LoVo (cell line): ENCODE measurements around the gene AGPAT3.
A peak's percentile ranks its signal among the peaks of the same experiment; 100 is the strongest.

Experiments
- DNase-seq: peaks from one replicate; pipeline ENCODE4 v3.0.0-alpha.2; 2016; ENCODE audit warnings: low spot score

Gene AGPAT3

GRCh38 chr21:43864313-43864961, 586 bp upstream of the AGPAT3 start:
- DNase-seq, result peak; percentile 76

- DNase-seq, result no peak
These were observed 677 bp downstream of the AGPAT3 start for GRCh38 chr21:43865540-43866259.

- peak; percentile 30 for DNase-seq
These were observed 1.2 kb downstream of the AGPAT3 start for GRCh38 chr21:43866260-43866629.

DNA sequence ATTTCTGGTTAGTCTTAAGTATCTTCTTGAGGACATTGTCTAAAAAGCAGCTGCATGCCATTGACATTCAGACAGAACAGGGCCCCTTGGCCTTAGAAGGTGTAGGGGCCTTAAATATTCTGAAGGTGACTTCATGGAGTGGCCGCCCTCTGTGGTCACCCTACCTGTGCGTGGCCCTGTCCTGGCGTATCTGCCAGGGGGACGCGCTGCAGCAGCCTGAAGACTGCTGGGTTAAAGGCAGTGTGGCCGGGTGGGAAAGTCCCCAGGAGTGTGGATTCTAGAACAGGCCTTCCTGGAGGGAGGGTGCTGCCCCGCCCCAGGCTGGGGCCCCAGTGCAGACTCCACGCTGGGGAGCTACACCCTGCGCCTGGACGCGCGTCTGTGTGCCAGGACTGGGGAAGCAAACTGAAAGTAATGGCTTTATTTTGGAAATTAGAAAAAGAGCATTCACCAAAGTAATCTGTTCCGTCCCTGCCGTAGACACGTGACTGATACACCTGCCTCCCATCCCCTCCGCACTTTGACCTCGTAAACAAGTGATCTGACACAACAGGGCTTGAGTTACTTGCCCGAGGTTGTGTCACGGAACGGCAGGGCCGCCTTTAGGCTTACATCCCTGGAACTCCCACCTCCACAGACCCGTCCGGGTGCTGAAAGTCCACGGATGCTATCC, 1.8 kb downstream of the AGPAT3 start:
- DNase-seq, result peak; percentile 67

GRCh38 chr21:43867332-43867703, 2.3 kb downstream of the AGPAT3 start:
- no peak for DNase-seq

GRCh38 chr21:43867948-43868347, 2.9 kb downstream of the AGPAT3 start:
- DNase-seq, result no peak

- DNase-seq, result no peak
These were observed 3.4 kb downstream of the AGPAT3 start for GRCh38 chr21:43868461-43868860.

- no peak for DNase-seq
These were observed 4.7 kb downstream of the AGPAT3 start for GRCh38 chr21:43869486-43870325.

- DNase-seq, result no peak
These were observed 6.5 kb downstream of the AGPAT3 start for GRCh38 chr21:43871487-43871886.

- no peak for DNase-seq
These were observed 7.6 kb downstream of the AGPAT3 start for GRCh38 chr21:43872531-43873197.

DNA sequence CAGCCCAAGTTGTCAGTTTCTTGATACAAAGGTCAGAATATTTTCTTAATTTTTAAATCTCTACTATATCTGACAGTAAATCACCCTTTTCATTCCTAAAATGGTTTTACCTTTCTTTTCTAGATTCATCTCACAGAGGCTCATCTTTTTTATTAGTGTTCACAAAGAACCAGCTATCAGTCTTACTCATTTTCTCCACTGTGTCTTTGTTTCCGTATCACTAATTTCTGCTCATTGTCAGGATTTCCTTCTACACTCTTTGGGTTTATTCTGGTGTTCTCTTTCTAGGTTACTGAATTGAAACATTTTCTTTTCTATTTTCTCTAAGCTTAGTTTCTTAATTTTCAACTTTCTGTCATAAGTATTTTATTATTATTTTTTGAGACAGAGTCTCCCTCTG, 8.7 kb downstream of the AGPAT3 start:
- no peak for DNase-seq

GRCh38 chr21:43874085-43874805, 9.2 kb downstream of the AGPAT3 start:
- DNase-seq, result no peak

GRCh38 chr21:43876605-43877004, 11.6 kb downstream of the AGPAT3 start:
- DNase-seq, result no peak

- no peak for DNase-seq
These were observed 13.0 kb downstream of the AGPAT3 start for GRCh38 chr21:43877936-43878575.

- no peak for DNase-seq
These were observed 14.5 kb downstream of the AGPAT3 start for GRCh38 chr21:43879348-43880110.

DNA sequence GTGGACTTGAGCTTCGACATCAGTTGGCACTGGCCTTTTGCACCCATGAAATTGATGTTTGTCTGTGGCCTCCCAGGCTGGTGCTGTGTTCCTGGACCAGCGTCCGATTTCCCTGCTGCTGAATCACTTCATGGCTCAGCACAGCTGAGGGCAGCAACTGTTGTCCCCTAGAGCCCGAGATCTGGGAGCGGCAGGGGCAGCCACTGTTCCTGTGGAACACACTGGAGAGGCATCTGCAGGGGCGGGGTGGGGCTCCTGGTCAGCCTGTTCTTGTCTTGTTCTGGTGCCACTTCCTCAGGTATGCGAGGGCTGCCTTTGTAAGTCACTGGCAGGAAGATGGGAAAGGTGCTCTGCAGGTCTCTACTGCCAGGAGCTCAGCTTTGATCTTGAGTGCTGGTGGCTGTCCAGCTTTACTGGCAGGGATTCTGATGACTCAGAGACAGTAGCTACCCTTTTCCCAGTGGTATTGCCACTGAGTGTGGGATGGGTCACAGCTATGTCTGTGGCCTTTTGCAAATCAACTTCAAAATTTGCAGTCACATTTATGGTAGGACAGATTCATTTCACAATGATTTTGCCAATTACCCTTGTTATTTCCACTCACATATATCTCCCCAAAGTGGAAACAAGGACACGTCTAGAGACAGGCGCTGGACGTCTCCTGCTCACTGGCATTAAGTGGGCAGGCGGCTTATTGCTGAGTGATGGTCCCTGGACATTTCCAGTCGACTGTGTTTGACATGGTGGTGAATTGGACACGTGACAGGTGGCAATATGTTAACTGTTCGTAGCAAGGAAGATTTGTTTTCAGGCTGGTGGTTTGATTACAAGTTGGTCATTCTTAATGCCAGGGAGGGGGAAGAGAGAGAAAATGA, 15.3 kb downstream of the AGPAT3 start:
- DNase-seq, result peak; percentile 81

DNA sequence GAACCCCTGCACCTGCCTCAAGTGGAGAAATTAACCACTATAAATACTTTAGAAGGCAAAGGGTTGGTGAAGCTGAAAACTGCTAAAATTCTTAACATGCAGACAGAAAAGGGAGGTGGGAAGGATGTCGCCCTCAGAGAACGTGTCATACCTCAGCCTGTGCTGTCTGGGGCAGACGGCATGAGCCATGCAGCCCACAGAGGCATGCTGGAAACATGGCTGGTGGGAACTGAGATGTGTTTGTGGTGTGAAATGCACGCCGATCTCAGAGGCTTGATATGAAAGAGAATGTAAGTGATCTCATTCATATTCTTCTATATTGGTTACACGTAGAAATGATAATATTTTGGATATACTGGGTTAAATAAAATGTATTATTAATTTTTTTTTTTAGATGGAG, 16.3 kb downstream of the AGPAT3 start:
- no peak for DNase-seq

DNA sequence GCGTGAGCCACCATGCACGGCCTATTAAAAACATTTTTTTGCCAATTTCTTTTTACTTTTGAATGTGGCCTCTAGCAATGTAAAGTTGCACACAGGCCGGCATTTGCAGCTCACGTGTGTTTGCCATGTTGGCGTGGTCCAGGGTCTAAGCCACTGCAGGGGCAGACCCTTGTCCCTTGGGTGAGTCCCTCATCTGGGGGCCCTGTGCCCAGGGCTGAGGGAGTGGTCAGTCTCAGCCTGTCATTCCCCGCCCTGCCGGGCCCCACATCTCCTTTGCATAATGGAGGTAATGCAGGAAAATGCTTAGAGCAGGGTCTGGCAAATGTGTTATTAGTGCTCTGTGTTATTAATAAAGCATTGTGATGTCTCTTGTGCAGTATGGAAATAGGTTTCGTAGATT, 16.9 kb downstream of the AGPAT3 start:
- no peak for DNase-seq

DNA sequence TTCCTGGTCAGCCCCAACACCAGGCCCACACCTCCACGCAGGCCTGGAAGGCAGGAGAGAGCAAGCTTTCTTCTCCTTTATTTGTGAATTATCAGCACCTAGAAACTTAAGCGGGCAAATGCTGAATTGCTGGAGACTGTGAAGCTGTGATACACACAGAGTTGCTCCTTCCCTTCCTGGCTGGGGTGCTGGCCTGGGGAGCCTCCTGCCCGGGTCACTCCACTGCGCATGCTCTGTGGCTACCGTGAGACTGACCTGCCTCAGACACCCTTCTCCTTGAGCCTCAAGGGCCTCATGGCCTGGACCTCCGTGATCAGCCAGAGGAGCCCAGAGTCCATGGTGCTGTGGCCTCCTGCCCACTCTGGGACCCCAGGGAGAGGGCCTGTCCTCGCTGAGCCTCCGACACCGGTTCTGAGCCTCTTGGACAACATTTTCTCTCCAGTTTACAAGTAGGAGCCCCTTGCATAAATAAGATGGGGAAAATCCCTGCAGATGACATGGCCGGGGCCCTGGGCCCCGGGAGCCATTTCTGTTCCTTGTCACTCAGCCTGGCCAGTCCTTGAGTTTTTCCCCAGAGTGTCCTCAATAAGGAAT, 18.0 kb downstream of the AGPAT3 start:
- no peak for DNase-seq
